ENCODE measurements around the gene LAMB3.

The LAMB3 gene

DNA sequence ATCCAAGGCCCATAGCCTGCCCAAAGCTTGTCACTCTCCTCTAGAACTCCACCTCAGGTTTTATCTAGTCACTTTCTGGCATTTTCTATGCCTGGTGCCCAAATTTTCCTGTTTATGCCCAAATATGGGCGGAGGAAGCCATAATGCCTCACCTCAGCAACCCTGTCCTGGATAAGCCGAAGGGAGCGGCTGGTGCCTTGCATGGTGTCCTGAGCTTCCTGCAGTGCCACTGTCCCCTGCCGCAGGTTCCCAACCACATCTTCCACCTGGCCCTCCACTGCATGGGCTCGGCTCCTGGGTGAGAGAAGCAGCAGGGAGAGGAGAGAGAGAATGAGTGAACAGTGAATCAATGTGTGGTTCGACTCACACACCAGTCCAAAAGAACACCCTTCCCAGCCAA lies 34.5 kb downstream of the LAMB3 start:
- no peak for DNase-seq (ENCODE audit: low read depth)

DNA sequence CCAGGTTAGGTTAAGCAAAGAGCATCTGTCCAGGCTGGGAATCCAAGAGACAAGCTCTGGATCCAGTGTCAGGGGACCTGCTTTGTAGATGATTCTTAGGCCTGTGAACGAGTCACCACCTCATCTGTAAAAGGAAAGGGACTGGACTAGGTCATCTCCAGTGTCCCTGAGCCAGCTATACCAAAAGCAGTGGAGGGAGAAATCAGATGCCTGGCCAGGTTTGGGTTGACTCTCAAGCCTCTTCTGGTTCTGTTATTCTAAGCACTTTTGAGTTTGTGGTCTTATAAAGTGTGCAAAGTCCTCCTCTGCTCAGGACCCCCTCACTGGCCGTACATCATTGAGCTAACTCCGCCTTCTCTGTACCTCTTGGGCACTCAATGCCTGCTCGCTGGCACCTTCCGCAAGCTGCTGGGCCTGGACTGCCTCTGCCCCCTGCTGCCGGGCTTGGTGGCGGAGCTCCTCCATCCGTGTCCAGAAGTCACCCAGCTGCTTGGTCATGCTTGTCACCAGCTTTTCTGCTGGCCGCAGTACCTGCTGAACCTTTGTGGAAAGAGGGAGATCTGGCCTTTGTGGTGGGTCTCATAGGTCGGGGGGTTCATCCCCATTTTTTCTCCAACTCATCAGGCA lies 35.1 kb downstream of the LAMB3 start:
- no peak for DNase-seq (ENCODE audit: low read depth)

DNA sequence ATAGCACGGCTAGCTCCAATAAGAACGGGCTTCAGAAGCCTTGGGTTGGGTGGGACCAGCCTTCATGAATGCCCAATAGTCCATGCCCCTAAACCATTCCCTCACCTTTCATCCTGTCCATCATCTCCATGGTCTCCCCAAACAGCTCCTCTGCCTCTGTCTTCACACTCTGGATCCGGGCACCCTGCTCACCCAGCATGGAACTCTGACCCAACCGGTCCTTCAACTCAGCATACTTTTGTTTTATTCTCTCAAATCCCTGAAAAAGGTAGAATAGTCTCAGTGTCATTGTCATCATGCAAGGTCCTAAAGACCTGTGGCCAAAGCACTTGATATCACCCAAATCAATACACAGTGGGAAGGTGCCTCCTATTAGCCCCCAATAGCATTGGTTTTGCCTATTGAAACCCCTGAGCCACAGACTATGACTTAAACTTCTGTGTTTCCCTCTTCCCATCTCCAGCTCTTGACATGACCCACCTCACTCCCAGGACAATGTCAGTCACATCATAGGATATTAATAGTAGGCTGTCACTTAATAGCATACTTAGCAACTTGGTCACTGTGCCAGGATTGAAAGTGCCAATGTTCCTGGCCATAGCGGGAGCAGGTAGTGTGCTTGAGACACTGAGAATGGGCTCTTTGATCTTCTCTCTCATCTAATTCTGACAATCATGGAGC lies 35.7 kb downstream of the LAMB3 start:
- no peak for DNase-seq (ENCODE audit: low read depth)

DNA sequence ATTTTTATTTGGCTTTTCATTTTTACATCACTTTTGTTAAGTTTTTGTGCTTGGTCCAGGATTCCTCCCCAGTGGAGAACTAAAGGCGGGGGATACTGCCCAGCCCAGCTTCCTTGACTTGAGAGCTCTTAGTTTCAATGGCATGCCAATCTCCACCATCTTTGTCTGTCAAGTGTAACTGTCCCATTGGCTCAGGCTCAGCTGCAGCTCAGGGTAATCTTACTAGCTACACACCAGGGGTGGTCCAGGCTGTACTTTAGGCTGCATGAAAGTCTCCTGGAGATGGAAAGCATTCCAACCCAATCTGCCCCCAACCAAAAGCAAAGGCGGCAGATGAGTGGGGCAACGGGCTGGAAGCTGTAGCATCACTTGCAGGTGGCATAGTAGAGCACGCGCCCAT lies 37.3 kb downstream of the LAMB3 start:
- DNase-seq (ENCODE audit: low read depth), result no peak

DNA sequence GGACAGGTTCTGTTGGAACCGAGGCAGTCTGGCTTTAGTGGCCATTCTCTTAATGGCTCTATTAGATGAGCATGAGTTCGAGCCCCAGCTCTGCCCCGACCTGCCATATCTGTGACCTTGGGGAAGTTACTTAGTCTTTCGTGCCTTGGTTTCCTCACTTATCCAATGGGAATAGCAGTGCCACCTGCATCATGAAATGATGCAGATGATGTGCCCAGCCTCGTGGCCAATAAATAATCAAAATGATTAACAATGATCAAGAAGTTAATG lies 38.1 kb downstream of the LAMB3 start:
- no peak for DNase-seq (ENCODE audit: low read depth)

DNA sequence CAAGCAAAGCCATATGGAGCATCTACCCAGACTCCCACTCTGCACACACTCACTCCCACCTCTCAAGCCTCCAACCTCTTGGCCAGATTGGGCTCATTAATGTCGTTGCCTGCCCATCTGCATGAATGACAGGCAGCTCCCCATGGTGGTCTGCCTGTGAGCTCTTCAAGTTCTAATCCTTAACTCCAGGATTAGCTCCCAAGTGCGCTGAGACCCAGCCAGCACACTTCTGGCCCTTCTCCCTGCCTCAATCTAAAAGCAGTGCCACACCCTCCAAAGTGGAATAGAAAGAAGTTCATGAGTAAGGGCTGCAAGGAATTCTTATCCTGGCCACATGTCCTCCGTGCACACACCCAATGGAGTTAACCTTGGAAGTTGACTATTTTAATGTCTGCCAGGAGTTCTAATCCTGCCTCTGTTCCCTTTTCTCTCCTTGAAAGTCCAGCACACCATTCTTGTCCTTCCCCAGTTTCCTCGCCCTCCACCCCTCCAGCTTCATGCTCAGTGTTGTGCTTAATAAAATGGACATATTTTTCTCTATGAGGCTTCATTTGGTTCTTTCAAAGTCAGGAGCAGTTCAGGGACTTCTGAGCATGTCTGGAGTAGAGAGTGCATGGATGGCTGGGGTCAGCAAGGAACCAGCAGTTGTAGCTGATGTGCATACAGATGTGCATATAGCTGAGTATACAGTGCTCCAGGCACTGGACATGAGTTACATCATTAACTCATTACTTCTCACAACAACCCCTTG lies 38.6 kb downstream of the LAMB3 start:
- DNase-seq (ENCODE audit: low read depth), result no peak

DNA sequence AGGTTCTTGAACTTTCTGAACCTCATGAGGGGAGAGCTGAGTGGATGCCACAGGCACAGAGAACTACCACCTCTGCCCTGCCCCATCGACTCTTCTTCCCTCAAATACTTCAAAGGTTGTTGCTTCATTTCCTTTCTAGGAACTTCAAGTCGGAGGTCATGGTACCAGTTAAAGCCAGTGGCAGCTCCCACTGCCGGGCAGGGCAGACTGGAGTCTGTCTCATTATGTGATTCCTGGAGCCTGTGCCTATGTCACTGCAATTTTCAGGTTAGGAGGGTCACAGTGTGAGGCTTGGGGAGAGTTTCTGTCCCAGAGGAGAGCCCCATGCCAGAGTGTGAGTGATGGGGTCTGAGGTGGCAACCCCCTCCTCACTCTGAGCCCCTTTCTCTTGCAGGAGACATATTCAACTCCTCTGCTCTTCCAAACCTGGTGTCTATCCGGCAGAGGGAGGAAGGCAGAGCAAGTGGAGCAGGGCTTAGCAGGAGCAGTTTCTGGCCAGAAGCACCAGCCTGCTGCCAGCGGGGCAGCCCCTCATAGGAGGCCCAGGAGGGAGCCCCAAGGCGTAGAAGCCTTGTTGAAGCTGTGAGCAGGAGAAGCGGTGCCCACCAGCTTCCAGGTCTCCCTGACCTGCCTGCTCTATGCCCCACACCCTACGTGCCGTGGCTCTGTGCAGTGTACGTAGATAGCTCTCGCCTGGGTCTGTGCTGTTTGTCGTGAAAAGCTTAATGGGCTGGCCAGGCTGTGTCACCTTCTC lies 39.4 kb downstream of the LAMB3 start:
- no peak for DNase-seq (ENCODE audit: low read depth)

DNA sequence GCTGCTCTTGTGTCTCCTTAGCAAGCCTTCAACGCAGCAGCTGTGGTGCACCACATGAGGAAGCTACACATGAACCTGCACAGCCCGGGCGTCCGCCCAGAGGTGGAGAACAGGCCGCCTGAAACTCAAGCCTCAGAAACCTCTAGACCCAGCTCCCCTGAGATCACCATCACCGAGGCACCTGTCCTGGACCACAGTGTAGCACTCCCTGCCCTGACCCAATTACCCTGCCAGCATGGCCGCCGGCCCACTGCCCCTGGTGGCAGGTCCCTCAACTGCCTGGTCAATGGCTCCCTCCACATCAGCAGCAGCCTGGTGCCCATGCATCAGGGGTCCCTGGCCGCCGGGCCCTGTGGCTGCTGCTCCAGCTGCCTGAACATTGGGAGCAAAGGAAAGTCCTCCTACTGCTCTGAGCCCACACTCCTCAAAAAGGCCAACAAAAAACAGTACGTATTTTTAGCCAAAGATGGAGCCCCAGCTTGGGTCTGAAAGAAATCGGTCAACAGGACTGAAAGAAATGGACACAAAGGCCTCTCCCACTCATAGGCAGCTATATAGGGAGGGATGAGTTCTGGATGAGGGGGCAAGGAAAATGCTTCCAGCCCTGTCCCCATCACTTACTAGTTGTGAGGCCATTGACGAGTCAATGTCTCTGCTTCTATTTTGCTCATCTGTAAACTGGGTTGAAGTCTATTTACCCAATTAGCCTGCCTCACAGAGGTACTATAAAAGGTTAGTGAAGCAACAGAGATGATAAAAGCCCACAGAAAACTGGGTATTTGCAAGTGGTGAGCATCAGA lies 40.3 kb downstream of the LAMB3 start:
- DNase-seq (ENCODE audit: low read depth), result no peak

DNA sequence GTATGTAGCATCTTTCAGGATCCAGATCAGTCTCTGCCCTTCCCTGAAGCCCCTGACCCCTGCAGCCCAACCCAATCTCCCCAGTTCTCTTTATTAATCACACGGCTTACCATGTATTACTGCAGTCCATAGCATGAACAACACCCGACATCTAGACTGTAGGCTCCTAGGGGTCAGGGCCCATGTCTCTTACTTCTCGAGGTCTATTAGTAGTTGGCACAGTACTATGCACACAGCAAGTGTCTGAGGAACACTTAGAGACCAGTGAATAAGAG lies 41.7 kb downstream of the LAMB3 start:
- no peak for DNase-seq (ENCODE audit: low read depth)

DNA sequence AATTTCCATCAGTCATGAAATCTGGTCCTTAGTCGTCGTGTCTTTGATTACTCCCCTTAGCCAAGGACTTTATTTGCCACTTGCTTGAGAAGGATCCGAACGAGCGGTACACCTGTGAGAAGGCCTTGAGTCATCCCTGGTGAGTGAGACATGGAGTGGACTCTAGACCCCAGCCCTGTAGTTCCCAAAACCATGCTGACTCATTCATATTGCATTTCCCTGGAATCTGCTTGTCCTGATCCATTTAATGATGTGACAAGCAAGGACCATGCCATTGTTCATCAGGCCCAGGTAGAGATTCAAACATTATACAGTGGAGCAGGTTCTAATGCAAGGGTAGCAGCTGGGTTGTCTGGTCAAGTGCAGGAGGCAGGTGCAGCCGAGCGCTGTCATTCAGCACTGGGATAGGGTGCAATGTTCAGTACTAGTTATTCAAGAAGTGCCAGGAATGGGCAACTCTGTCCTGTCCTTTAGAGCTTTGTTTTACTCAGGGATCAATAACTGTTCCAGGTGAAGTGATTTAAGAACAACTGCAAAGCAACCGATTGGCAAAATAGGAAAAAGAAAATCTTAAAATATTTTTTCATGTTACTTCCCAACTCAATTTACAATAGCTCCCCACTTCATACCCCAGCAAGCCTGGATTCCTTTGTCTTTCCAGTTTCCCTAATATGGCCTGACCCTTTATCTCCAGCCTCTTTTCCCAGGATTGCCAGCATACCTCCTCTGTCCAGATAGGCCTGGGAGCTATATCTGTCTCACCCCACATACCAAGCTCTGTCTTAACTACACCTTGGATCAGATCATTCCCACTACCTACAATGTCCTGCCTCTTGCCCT lies 42.2 kb downstream of the LAMB3 start:
- DNase-seq (ENCODE audit: low read depth), result no peak

DNA sequence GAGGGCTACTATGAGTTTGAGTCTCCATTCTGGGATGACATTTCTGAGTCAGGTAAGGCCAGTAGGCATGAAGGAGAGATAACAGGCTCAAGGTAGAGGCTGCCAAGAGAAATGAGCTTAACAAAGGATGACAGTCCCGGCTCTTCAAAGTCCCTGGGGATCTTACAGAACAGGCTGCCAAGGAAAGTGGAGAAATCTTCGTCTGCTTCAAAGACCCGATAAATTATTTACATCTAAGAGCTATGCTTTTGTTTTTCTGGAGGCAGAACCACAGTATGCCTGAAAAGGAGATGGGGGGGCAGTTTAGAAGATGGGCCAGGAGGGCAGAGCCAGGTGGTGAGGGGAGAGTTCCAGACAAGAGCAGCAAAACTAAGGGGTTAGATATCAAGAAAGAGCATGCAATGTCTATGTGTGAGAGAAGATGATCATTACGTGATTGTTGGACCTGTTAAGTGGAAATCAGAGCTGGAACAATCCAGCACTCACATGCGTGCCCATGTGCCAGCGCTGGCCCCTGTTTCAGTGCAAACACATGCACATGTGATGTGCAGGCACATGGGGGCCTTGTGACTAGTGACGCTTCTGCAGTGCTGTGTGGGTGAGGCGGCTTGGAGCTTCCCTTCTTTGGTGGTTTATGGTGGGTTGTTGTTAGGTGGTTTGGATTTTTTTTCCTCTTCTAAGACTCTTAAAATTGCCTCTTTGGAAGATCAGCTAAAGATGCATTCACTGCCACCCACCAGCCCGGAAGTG lies 43.0 kb downstream of the LAMB3 start:
- no peak for DNase-seq (ENCODE audit: low read depth)

DNA sequence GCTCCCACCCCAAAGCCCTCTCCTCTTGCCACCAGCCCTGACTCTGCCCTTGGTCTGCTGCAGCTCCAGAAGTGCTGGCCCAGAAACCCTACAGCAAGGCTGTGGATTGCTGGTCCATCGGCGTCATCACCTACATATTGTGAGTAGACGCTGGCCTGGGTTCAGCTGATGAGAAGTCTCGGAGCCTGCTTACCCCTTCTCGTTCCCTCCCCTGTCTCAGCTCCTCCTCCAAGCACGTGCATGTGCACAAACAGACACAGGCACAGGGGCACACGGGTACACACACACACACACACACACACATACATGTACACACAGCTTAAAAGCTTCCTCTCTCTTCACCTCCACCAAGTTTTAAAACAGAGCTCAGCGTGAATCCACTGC lies 44.4 kb downstream of the LAMB3 start:
- DNase-seq (ENCODE audit: low read depth), result no peak

DNA sequence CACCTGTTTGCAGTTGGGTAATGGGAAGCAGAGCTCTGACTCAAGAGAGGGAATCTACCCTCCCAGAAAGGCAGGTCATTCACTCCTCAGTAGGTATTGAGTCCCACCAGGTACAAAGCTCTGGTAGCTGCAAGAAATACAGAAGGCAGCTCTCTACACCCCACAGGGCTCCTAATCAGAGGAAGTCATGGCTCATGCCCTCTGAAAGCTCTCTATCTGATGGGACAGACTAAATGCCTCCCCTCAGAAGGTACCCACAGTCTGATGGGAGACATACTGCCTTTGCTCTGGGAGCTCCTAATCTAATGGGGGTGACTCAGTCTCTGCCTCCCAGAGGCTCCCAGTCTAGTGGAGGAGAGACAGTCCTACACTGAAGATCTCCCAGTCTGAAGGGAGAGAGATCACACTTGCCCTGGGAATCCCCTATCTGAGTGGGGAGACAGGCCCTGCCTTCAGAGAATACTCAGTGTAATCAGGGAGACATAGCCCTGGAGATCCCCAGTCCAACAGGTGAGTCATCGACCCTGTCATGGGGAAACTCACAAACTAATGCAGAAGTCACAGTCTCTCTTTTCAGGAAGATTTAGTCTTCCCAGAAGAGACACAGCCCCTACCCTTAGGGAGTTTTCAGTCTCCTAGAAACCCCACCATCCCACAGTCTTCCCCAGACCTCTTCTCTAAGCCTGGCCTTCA lies 45.0 kb downstream of the LAMB3 start:
- DNase-seq (ENCODE audit: low read depth), result no peak

DNA sequence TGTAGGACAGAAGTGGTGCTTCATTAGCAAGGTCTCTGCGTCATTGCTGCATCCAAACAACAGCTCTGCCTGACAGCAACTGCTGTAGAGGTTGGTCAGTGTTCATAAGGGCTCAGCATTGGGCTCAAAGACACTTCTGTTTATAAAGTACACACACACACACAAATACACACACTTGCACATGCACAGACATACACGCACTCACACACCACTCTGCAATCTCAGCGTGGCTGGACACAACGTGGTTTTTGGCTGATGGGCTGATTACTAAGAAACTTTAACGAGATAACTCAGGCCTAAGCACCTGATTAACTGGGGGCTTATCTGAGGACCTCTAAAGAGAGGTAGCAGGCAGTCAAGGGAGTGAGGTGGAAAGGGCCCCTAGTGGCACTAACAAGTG lies 48.3 kb downstream of the LAMB3 start:
- DNase-seq (ENCODE audit: low read depth), result no peak

DNA sequence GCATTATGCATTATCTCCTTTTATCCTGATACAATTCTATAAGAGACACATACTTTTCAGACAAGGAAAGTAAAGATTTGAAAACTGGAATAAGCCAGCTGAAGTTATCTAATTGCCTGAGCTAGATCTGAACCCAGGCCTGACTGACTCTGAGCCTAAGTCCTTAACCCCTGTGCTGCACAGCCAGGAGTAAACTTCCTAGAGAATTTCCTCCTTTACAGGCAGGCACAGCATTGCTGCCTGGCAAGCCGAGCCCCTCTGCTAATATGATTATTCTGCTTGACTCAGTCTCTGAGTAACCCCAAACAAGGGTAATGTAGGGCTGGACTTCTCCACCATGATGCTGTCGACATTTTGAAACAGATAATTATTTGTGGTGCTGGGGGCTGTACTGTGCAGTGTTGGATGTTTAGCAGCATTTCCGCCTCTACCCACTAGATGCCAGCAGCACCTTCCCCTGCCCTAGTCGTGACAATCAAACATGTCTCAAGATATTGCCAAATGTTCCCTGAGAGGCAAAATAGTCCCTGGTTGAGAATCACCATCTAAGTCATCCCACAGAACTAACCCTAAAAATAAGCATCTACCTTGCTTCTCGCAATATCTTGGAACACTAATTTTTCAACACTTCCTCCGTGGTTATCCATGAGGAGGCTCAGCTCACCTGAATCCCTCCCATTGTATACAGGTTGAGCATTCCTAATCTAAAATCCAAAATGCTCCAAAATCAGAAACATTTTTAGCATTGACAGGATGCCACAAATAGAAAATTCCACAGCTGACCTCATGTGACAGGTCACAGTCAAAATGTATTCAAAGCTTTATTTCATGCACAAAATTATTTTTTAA lies 50.2 kb downstream of the LAMB3 start:
- DNase-seq (ENCODE audit: low read depth), result no peak

DNA sequence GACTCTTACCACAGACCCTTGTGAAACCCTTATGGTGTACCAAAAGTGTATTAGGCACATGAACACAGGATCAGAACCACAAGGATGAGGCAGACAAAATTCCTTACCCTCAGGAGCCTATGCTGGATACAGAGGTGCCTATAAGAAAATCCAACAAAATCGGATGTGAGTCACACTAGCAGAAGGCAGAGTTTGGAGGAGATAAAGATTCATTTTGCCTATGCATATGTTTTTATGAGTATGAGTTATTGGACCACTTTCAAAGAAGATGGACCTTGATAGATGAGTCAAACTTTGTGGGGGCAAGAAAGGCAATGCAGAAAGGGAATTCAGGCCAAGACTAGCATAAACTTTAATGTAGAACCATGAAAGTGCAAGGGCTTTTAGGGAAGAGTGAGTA lies 51.7 kb downstream of the LAMB3 start:
- DNase-seq (ENCODE audit: low read depth), result no peak

DNA sequence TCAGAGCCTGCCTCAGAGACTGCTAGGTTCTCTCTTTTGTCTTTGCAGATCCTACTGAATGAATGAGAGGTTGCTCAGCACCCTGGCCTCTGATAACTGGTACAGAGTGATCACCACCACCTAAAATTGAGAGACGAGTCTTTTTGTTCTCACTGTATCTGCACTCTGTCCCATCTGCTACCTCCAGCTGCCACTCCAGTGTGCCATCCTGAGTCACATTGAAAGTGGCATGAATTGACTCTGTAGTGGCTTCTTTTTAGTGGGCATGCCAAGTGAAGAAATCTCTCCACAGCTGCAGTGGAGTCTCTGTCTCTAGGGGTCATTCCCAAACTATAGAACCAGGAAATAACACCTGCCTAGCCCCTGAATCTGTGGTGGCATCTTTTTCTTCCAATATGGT lies 54.0 kb downstream of the LAMB3 start:
- DNase-seq (ENCODE audit: low read depth), result no peak

DNA sequence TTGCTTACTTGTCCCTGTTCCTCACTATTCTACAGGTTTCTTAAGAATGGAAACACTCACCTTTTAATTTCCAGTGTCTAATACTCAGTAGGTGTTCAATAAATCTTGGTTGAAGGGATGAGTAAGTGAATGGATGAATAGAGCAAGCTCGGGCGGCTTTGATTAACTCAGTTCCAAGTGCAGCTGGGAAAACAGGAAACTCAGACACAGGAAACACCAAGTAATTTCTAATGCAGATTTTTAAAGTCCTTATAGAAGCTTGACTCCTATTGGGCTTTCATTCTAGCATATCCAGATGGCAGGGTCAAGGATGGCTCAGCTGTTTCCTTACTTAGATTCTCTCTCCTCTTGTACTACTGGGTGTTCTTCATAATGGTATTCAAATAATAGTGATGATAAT lies 54.7 kb downstream of the LAMB3 start:
- no peak for DNase-seq (ENCODE audit: low read depth)

DNA sequence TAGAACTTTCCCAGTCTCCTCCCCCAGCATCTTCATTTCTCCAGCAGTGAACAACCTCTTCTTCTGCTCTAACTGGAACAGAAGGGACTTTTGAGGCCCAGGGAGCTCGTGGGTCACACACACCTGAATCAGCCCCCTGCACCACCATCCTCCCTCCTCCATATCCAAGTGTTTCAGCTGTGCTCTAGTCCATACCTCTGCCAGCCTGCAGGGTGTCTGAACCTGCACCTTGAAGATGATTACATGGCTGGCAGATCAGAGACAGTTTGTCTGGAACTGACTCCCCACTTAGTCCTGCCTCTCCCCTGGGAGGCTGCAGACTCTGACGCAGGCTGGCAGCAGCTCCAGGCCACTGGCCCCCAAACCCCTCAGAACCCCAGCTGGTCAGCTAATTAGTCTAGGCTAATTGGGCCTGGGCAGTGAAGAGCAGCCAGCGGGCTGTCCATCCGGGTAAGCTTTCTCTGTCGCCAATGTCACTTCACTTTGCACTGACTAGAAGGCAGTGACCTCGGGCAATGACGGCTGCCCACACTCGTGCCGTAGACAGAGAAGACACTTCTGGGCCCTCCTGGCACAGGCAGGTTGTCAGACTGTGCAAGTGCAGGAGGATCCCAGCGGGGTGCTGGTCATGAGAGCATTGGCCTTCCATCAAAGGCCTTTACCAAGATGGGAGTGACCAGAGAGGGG lies 56.5 kb downstream of the LAMB3 start:
- no peak for DNase-seq (ENCODE audit: low read depth)
